K562 (cell line): ENCODE data around the gene POP7. TPM values are rescaled to one million over a fixed set of nuclear protein-coding genes. Genes with fewer than 3 reads are reported as not detected.

Source experiments
- ATF1 ChIP-seq, 2 experiments: fragments of 450-650 bp in 1 of 2; IDR thresholded peaks; 2 replicates each; pipeline ENCODE4 v1.6.1; 2016; ENCODE audit warnings: missing compliant biosample characterization in 1 of 2, missing genetic modification characterization in 1 of 2
- CEBPG ChIP-seq, 3 experiments: fragments of 200-800 bp in 1 of 3; sonication (Bioruptor generic) in 1 of 3; sonication (generic) in 1 of 3; formaldehyde crosslinking in 1 of 3; IDR thresholded peaks in 2 of 3; conservative IDR thresholded peaks in 1 of 3; 2 replicates each; pipeline versions ENCODE4 v1.6.1 to v1.8.0; 2016 to 2022; ENCODE audit warnings: missing compliant biosample characterization in 2 of 3, missing genetic modification characterization in 2 of 3, mild to moderate bottlenecking in 1 of 3, missing genetic modification reagents in 1 of 3
- CXXC5 ChIP-seq: fragments of 250-450 bp; sonication (Bioruptor Pico); IDR thresholded peaks from 2 replicates; pipeline ENCODE4 v1.8.0; 2022; ENCODE audit warnings: inconsistent platforms, mild to moderate bottlenecking, moderate library complexity
- E2F6 ChIP-seq, 2 experiments: IDR thresholded peaks; 2 replicates each; pipeline ENCODE4 v1.6.1; 2011; ENCODE audit warnings: borderline replicate concordance in 1 of 2, control low read depth in 1 of 2, low read depth in 1 of 2, low read length in 1 of 2, mild to moderate bottlenecking in 1 of 2, mixed read lengths in 1 of 2, moderate library complexity in 1 of 2; ENCODE audit not compliant: insufficient read depth in 1 of 2, insufficient read length in 1 of 2, poor library complexity in 1 of 2, severe bottlenecking in 1 of 2; ENCODE audit errors: extremely low read depth in 1 of 2
- EP400 ChIP-seq: fragments of 450-650 bp; IDR thresholded peaks from 2 replicates; pipeline ENCODE4 v1.6.1; 2017; ENCODE audit warnings: antibody characterized with exemption, mild to moderate bottlenecking, moderate library complexity
- NR3C1 ChIP-seq: sonication (generic); formaldehyde crosslinking; IDR thresholded peaks from 2 replicates; pipeline ENCODE4 v1.8.1; 2022; ENCODE audit warnings: missing genetic modification reagents
- PKNOX1 ChIP-seq: fragments of 450-650 bp; IDR thresholded peaks from 2 replicates; pipeline ENCODE4 v1.6.1; 2016
- RBFOX2 ChIP-seq: fragments of 200-400 bp; formaldehyde crosslinking; IDR thresholded peaks from 2 replicates; pipeline ENCODE4 v1.6.1; 2017; ENCODE audit warnings: low read depth, mild to moderate bottlenecking, low read length, moderate library complexity
- ZNF224 ChIP-seq: sonication (generic); formaldehyde crosslinking; IDR thresholded peaks from 2 replicates; pipeline ENCODE4 v1.8.0; 2022; ENCODE audit warnings: mild to moderate bottlenecking, missing genetic modification reagents
- ZNF79 ChIP-seq: fragments of 250-450 bp; sonication (Bioruptor Pico); IDR thresholded peaks from 2 replicates; pipeline ENCODE4 v1.4.0; 2020; ENCODE audit warnings: low read depth, mild to moderate bottlenecking, moderate library complexity
- polyA plus RNA-seq, 8 experiments: library from polyadenylated mRNA; depleted of rRNA in 4 of 8; stranded (reverse) in 5 of 8; unstranded in 3 of 8; fragments of >200 nt; fragmentation: Nextera tagmentation in 2 of 8; fragmentation: Illumina TruSeq in 1 of 8; extraction: Ambion mirVana in 2 of 8; extraction: Trizol in 1 of 8; gene quantifications; 2 replicates each; pipeline versions ENCODE4 v1.2.1 to v1.2.3, GENCODE V29; 2011 to 2014; ENCODE audit warnings: inconsistent platforms in 1 of 8, missing spikeins in 1 of 8
- total RNA-seq, 7 experiments: library from RNA; depleted of rRNA in 6 of 7; stranded (reverse); fragments of >200 nt in 6 of 7; fragmentation: Illumina TruSeq in 2 of 7; extraction: Trizol in 2 of 7; gene quantifications; 2 replicates each; pipeline versions ENCODE4 v1.2.1 to v1.2.3, GENCODE V29; 2011 to 2021; ENCODE audit warnings: low replicate concordance in 1 of 7

The POP7 gene
- total and polyA plus RNA-seq, 9 of the 15 experiments (the other 6 are each of a cell fraction or from before 2014, with no cell fraction given) = 11.5 to 163 (median 68.9) TPM

DNA sequence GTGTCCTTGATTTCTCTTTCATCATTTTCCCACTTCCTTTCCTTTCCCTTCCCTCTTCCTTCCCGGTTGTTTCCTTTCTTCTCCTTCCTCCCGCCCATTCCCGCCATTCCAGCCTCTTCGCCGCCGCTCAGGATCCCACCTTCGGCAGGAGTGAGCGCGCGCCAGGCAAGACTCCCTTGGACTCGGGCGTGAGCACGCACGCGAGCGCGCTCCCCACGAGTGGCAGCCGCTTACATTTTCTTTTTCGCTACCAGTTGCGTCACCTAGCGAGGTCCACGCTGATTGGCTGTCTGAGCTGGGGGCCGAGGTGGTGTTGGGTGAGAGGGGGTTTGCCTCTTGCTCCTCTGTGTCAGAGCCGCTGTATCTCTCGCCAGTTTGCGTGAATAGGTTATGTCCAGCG, 39.3 kb downstream of the POP7 start (continued):
- peak; percentile 30; the same call in 1 of the 2 replicates for TF ChIP-seq PKNOX1
- TF ChIP-seq ZNF79 = no peak
- peak; percentile 75 for TF ChIP-seq RBFOX2
- peak; percentile 18; the same call in 1 of the 2 replicates for TF ChIP-seq CXXC5 (CRISPR knock-in tag)
- no peak for TF ChIP-seq ZNF224 (CRISPR knock-in tag)
- TF ChIP-seq EP400 = peak; percentile 37; the same call in 1 of the 2 replicates
- no peak for TF ChIP-seq ATF1 (CRISPR knock-in tag; IDR thresholded peaks at IDR 0.05)
- peak; percentile 72 for TF ChIP-seq ATF1 (tag; IDR thresholded peaks at IDR 0.05)
- TF ChIP-seq CEBPG (CRISPR knock-in tag; IDR thresholded peaks at IDR 0.05) = no peak; the same call in 1 of the 2 replicates
- peak in 1 of 2 experiments; percentile 62; a peak in 2 of 4 replicates for TF ChIP-seq CEBPG (tag; conservative IDR thresholded peaks at IDR 0.05 in 1 of 2, IDR thresholded peaks at IDR 0.05 in 1 of 2)
- peak in 1 of 2 experiments; percentile 38 for TF ChIP-seq E2F6 (IDR thresholded peaks at IDR 0.05; ENCODE audit: borderline replicate concordance in 1 of 2, extremely low read depth in 1 of 2, insufficient read depth in 1 of 2, insufficient read length in 1 of 2, low read depth in 1 of 2, low read length in 1 of 2, poor library complexity in 1 of 2, severe bottlenecking in 1 of 2)
- TF ChIP-seq NR3C1 (CRISPR knock-in tag) = no peak
